Tongue (tissue), 2 donors: ENCODE measurements around the gene SEMA4F. TPM values are rescaled to one million over a fixed set of nuclear protein-coding genes. Genes with fewer than 3 reads are reported as not detected.
"Not testable (repeated sequence)": the region's sequence is repeated elsewhere in the genome, so short reads cannot be mapped to it uniquely, and the experiment has no call there.

Experiments used
- DNase-seq: peaks from one replicate; pipeline ENCODE4 v3.0.0-alpha.2; 2015
- total RNA-seq: library from RNA; depleted of rRNA; stranded (reverse); fragments of >200 nt; gene quantifications from one replicate; pipeline ENCODE4 v1.2.3, GENCODE V29; 2014

Gene SEMA4F
- total RNA-seq: 3.3 TPM

DNA sequence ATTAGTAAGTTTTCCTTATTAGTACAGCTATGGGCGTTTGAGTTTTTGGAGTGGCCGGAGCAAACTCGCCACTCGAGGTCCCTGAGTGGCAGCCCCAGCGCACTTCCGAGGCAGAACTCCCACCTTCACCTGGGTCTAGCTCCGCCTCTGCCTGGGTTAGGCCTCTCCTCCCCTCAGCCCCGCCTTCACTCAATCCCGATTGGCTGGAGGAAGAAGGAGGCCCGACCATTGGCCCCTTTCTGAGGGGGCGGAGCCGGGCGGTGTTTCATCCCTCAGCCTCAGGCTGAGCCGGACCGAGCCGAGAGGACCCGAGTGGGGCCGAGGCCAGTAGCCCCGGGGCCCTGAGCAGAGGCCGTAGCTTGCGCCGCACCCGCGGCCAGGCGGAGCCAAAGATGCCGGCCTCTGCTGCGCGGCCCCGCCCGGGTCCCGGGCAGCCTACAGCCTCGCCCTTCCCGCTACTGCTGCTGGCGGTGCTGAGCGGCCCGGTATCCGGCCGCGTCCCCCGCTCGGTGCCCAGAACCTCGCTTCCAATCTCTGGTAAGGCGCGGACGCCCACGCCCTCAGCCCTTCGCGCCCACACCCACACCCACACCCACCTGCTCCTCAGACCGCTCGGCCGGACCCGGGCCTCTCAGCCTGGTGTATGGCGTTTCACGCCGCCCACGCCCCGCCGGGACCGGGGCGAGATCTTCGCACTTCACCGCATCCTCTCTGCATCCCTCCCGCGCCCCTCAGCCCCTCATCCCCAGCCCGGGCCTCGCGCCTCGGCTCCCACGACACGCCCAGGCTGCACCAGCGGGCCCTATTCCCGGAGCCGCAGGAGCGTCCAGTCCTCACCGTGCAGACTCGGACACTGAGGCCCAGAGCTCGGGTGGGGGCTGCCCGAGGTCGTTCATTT is at the start of gene SEMA4F:
Gene SEMA4F (plus strand): TSS at position 263 of the 898 bp plus-strand sequence. CDS start 130 bp downstream, at position 393.
- peak; percentile 98 for DNase-seq

DNA sequence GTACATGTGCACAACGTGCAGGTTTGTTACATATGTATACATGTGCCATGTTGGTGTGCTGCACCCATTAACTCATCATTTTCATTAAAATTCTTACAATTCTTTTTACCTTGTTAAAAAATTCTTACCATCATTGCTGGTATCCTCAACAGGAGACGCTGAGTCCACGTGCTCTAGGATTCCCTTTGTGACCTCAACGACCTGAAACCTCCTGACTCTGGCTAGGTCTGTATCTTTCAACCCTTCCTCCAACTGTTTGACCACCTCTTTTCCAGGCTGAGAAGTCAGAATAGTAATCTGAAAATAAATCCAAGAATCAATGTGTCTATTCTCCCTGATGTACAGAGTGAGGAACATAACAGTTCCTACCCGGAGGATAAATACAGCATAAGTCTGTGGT is 47.1 kb upstream of the SEMA4F start:
- no peak for DNase-seq

GRCh38 chr2:74617122-74617521 is 36.9 kb upstream of the SEMA4F start:
- no peak for DNase-seq

DNA sequence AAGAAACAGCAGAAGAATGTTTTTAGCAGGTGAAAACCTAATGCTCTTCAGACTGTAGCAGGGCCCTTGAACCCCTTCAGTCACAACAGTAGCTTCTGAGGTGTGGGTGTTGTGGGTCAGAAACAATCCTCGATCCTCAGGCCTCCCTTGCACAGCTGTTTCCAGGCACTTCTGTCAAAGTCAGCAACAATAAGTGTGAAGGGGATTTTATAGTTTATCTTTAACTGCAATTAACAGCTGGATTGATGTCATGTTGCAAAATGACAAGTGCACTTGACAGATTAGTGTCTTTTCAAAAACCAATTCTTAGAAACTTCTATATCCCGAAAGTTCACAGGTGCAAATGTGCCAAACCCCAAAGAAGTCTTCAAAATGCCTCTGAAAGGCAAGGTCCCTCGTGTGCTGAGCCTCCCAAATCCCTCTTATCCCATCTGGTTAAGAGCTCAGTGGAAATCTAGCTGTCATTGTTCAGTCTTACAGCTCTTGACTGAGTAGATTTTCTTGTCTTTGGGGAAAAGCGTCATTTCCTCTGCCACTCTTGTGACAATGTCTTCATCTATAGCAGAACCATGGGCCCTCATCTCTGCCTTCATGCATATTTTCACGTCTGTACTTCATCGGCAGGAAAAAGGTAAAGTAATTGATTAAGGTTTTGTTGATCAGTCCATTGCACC is 35.5 kb upstream of the SEMA4F start:
- no peak for DNase-seq

GRCh38 chr2:74619651-74620297 is 34.3 kb upstream of the SEMA4F start:
- no peak for DNase-seq

DNA sequence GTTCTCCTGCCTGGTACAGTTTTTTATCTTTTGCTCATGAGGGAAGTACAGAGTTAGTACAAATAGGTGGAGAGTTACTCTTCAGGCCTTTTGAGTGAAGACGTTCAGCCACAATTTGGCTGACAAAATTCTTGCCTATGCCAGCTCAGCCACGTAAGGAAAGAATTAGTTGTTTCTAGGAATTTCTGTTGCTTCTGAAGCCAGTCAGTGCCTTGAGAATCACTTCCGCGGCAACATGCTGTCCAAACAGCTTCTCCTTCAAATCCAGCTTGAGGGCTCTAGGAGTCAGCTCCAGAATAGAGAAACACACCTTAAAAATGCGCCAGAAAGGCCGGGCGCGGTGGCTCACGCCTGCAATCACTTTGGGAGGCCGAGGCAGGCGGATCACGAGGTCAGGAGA is 33.4 kb upstream of the SEMA4F start:
- no peak for DNase-seq

GRCh38 chr2:74625658-74626425 is 28.2 kb upstream of the SEMA4F start:
- DNase-seq: no peak

DNA sequence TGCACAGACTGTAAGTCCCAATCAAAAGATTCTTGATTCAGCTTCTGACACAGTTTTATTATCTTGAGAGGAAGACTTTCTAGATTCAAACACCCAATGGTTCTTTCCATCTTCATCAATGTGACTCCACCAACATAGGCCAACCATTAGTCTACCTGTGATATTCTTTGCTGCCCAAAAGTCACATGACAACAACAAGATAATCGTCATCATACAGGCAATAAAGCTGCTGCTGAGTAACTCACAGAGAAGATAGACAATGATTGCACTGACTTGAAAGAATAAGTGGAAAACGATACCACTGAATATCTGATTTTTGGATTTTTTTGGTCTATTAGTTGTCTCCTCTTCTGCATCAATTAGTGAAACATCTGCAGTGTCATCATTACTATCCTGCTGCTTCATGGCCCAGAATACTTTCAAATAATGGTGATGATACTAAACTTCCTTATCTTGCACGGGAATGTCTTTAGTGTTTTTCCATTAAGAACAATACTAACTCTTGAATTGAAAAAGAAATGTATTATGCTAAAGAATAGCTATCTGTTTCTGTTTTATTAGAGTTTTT is 25.4 kb upstream of the SEMA4F start:
- no peak for DNase-seq

GRCh38 chr2:74630454-74630853 is 23.6 kb upstream of the SEMA4F start:
- DNase-seq: not testable (repeated sequence)

DNA sequence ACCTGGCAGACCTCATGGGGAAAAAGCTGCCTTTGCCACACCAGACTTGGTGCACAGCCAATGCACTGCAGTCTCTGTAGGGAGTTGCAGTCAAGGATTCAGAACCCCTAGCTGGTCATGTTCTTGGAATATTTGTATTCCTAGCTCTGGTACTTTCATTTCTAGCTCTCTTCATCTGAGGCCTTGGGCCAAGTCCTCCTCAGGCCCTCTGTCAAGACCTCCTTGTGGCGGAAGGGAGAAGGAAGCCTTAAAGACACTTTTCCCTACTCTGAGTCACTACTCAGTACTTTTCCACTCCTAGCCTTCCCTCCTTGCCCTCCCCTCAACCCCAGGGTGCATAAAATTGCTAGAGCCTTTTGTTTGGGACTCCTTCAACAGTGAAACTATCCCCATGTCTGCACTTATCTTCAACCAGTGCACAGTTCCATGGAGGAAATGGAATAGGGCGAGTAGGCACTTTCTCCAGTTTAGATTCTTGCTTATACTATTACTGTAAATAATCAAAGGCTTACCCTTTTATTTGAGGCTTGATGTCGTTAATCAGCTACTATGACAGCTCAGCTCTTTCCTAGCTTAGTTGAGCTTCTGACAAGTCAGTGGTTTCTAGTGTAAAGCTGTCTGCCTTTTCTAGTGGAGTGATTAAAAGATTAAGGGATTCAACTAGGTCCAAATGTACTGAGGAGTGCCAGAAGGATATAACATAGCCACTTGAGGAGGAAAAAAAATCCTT is 21.7 kb upstream of the SEMA4F start:
- DNase-seq: no peak

DNA sequence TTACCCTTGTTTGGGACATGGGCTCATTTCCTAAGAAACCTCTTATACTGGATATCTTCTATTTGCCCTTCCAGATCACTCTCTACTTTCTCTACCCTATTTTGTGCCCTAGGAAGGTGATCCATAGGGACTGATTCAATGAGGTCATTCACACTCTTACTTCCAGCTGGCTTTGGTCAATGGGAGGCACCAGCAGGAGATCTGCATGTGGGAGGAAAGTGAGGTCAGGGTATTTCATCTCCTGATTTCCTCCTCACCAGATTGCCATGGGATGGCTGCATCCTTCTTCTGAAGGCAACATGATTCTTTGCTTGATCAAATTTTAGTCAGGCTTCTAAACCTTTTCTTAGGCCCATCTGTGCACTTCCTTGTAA is 21.1 kb upstream of the SEMA4F start:
- DNase-seq: no peak

GRCh38 chr2:74639550-74639949 is 14.5 kb upstream of the SEMA4F start:
- no peak for DNase-seq

DNA sequence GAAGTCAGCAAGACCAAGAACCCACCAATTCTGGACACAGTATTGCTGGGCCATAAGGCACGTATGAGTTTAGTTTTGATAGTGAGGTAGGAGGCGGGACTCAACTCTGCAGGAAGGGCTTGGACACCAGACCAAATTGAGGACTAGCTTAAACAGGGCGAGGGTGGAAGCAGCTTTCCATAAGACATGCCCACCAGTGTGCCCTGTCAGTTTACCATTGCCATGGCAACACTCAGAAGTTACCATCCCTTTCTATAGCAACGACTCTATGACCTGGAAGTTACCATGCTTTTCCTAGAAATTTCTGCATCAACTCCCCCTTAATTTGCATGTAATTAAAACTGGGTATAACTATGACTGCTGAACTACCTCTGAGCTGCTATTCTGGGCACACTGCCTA is 8.7 kb upstream of the SEMA4F start:
- no peak for DNase-seq

- DNase-seq: no peak
Measured at GRCh38 chr2:74646201-74646600, 7.8 kb upstream of the SEMA4F start.

DNA sequence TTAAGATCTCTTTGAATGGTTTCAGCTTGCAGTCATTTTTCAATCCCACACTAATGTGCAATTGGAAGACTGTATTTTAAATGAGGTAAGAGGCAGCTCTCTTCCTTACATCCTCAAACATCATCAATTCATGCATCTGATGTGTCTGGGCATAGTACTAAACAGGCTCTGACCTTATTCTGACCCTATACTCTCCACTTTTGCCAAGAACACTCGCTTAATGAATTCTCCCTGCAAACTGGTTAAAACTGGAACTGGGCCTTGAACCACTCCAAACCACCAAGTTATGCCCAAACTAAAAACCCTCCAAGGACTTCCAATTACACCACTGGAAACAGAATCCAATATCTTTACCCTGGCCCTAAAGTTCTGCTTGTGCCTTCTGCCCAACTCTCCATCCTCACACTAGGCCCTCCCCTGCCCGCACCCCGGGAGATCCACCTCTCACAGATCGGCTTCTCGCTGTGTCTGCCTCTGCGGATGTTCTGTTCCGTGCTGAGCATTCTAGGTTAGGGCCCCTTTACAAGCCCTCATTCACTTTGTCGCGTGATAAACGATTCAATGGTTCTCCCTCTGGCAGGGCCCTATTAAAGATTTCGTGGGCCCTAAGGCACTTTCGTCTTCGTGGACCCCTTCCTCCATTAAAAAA is 7.1 kb upstream of the SEMA4F start:
- DNase-seq: no peak

DNA sequence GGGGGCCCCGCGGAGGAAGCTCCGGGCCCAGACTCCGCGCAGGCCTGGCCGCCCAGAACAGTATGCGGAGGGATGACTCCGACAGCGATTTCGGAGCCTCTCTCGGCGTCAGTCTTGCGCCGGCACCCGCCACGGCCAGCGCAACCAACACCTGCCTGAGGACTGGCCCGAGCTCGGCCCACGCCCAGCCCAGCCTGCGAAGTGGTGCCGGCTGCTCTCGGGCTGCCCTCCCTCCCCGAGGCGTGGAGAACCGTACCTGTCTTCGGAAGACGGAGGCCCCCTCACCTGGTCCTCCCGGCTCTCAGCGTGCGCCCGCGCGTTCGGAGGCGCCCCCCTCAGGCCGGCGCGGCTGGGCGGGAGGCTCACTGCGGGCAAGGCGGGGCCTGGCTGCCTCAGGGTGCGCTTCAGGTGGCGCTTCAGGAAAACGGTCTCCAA is 6.0 kb upstream of the SEMA4F start, which contains the start of gene M1AP:
Gene M1AP (minus strand): TSS at position 322 of the 435 bp plus-strand sequence. CDS start 8,055 bp downstream, outside the sequence.
- DNase-seq: peak; percentile 11

GRCh38 chr2:74653589-74653984 is 460 bp upstream of the SEMA4F start:
- no peak for DNase-seq

- no peak for DNase-seq
Measured at GRCh38 chr2:74655579-74655978, 1.5 kb downstream of the SEMA4F start.

GRCh38 chr2:74658516-74658915 is 4.5 kb downstream of the SEMA4F start:
- DNase-seq: no peak

GRCh38 chr2:74659462-74659861 is 5.4 kb downstream of the SEMA4F start:
- no peak for DNase-seq

GRCh38 chr2:74668087-74668486 is 14.0 kb downstream of the SEMA4F start:
- DNase-seq: no peak
